ENCODE data around the gene CARS2. TPM values are rescaled to one million over a fixed set of nuclear protein-coding genes. Genes with fewer than 3 reads are reported as not detected.
"Not testable (repeated sequence)": the region's sequence is repeated elsewhere in the genome, so short reads cannot be mapped to it uniquely, and the experiment has no call there.

Gene CARS2
- total RNA-seq, 1 donor from 2014 or later = 41.0 TPM

DNA sequence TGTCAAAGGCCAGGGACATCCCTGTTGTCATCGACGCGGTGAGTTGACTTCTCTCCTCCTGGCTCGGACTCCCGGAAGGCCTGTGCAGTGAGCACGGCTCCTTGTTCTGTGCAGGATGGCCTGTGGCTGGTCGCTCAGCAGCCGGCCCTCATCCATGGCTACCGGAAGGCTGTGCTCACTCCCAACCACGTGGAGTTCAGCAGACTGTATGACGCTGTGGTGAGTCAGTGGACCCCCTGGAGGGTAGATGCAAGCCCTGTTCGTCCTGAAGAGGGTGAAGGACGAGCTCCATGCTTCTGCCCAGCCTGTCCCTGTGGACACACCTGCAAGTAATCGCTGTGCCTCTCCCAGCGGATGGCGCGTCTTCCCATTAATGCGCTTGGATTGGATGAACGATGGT, 71.4 kb downstream of the CARS2 start:
- DNase-seq (ENCODE audit: low spot score in 2 of 2) = no peak
- Histone ChIP-seq H3K27ac (no peak overlapping the region), H3K4me1 (no peaks in the 10 kb centered on the region), H3K4me3 (no peak overlapping the region), H3K9me3 (no peaks in the 10 kb centered on the region), H3K36me3 (peaks cover 59 to 66% of the 10 kb centered on the region in 2 donors), H3K27me3 (no peaks in the 10 kb centered on the region)
- TF ChIP-seq, protein P1, sequence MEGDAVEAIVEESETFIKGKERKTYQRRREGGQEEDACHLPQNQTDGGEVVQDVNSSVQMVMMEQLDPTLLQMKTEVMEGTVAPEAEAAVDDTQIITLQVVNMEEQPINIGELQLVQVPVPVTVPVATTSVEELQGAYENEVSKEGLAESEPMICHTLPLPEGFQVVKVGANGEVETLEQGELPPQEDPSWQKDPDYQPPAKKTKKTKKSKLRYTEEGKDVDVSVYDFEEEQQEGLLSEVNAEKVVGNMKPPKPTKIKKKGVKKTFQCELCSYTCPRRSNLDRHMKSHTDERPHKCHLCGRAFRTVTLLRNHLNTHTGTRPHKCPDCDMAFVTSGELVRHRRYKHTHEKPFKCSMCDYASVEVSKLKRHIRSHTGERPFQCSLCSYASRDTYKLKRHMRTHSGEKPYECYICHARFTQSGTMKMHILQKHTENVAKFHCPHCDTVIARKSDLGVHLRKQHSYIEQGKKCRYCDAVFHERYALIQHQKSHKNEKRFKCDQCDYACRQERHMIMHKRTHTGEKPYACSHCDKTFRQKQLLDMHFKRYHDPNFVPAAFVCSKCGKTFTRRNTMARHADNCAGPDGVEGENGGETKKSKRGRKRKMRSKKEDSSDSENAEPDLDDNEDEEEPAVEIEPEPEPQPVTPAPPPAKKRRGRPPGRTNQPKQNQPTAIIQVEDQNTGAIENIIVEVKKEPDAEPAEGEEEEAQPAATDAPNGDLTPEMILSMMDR (IDR thresholded peaks at IDR 0.05) = no peak
- intact Hi-C loops (cut with DNase I) = no loop called here

DNA sequence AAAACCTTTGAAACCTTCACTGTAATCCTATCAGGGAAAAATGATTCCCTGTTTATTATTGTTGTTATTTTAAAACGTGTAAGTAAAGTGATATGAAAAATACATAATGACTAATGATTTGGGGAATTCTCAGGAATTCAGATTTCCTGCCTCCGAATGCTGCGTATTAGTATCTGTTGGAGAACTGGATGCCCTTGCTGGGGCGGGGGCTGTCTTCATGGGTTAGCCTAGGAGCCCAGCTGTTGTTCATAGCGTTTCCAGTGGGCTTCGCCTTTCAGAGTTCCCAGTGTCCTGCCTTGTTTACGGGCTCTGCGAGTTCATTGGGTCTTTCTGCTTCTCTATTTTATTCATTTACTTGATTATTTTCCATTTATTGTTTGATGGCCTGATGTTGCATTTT, 72.1 kb downstream of the CARS2 start:
- TF ChIP-seq, protein P1 (IDR thresholded peaks at IDR 0.05) = no peak
- peaks cover 60 to 64% of the 10 kb centered on the region in 2 donors for H3K36me3 ChIP-seq
- no peaks in the 10 kb centered on the region for H3K4me1 ChIP-seq
- no peaks in the 10 kb centered on the region for H3K9me3 ChIP-seq
- H3K27me3 ChIP-seq = no peaks in the 10 kb centered on the region
- H3K27ac ChIP-seq = no peak overlapping the region
- no peak for DNase-seq (ENCODE audit: low spot score in 2 of 2)
- H3K4me3 ChIP-seq = no peak overlapping the region
- intact Hi-C loops (cut with DNase I) = no loop called here

DNA sequence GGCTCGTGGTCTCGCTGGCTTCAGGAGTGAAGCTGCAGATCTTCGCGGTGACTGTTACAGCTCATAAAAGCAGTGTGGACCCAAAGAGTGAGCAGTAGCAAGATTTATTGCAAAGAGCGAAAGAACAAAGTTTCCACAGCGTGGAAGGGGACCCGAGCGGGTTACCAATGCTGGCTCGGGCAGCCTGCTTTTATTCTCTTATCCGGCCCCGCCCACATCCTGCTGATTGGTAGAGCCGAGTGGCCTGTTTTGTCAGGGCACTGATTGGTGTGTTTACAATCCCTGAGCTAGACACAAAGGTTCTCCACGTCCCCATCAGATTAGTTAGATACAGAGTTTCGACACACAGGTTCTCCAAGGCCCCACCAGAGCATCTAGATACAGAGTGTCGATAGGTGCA, 73.7 kb downstream of the CARS2 start:
- DNase-seq (ENCODE audit: low spot score in 2 of 2) = peak in 1 of 2 donors; percentile 18
- H3K27me3 ChIP-seq; intact Hi-C loops (cut with DNase I); H3K9me3 ChIP-seq; H3K4me3 ChIP-seq; H3K4me1 ChIP-seq; H3K27ac ChIP-seq: not testable (repeated sequence)
- H3K36me3 ChIP-seq = peaks cover 49 to 63% of the 10 kb centered on the region in 2 donors

DNA sequence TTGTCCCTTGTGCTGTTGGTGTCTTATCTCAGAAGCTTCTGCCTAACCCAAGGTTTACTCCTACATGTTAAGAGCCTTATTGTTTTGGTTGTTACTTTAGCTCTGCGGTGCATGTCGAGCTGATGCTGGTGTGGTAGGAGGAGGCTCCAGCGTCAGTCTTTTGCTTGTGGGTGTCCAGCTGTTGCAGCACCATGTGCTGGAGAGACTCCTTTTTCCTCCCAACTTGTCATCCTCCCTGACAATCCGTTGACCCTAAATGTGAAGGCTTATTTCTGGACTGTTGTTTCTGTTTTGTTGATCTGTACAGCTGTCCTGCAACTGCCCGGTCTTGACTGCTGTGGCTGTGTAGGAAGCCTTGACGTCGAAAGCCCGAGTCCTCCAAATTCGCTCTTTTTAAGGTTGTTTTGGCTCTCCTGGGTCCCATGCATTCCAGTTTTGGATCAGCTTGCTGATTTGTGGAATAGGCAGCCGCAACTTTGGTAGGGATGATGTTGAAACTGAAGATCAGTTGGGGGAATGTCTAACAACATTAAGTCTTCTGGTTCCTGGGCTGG, 75.3 kb downstream of the CARS2 start:
- Histone ChIP-seq H3K9me3 (no peaks in the 10 kb centered on the region), H3K36me3 (peaks cover 34 to 53% of the 10 kb centered on the region in 2 donors), H3K4me1 (no peaks in the 10 kb centered on the region), H3K27me3 (no peaks in the 10 kb centered on the region), H3K27ac (no peak overlapping the region), H3K4me3 (no peak overlapping the region)
- DNase-seq (ENCODE audit: low spot score in 2 of 2) = peak in 1 of 2 donors; percentile 30
- intact Hi-C loops (cut with DNase I) = no loop called here
- TF ChIP-seq, protein P1 (IDR thresholded peaks at IDR 0.05) = no peak

DNA sequence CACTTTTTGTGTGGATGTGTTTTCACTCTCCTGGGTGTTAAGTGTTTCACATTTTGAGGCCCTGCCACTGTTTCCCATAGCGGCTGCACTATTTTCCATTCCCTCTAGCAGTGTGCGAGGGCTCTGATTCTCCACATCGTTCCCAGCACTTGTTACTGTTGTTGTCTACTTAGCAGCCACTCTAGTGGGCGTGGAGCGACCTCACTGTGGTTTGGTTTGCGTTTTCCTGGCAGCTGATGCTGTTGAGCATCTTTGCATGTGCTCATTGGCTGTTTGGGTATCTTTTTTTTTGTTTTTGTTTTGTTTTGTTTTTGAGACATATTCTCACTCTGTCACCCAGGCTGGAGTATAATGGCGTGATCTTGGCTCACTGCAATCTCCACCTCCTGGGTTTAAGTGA, 76.2 kb downstream of the CARS2 start:
- intact Hi-C loops (cut with DNase I) = no loop called here
- Histone ChIP-seq H3K27me3 (no peaks in the 10 kb centered on the region), H3K27ac (no peak overlapping the region), H3K4me1 (no peaks in the 10 kb centered on the region), H3K4me3 (no peak overlapping the region), H3K9me3 (no peaks in the 10 kb centered on the region), H3K36me3 (peaks cover 34 to 53% of the 10 kb centered on the region in 2 donors)
- TF ChIP-seq, protein P1 (IDR thresholded peaks at IDR 0.05) = no peak
- peak in 1 of 2 donors; percentile 35 for DNase-seq (ENCODE audit: low spot score in 2 of 2)

DNA sequence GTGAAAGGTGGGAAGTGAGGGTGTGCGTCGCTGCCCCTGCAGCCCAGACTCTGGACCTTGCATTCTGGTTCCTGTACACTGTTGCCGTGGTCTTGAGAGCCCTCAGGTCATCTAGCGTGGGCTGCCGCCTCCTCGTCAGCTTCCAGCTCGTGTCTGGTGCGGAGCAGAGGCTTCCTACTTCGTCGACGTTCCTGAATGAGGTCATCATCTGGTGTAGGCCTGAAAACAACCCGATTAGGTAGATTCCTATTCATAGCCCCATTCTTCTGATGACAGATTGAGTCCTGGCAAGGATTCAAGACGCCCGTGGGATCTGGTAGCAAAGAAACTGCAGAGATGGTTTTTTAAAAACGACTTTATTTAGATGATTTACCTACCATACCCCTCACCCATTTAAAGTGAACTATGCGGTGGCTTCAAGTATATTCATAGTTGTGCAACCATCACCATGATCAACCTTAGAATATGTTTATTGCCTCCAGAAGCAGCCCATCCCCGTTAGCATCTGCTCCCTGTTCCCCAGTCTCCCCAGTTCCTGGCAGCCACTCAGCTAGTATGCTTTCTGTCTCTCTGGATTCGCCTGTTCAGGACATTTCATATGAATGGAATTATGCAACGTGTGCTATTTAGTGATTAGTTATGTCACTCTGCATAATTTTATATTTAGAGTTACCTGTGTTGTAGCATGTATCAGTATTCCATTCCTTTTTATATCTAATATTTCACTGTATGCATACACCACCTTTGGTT, 76.8 kb downstream of the CARS2 start:
- TF ChIP-seq, protein P1 (IDR thresholded peaks at IDR 0.05) = no peak
- DNase-seq (ENCODE audit: low spot score in 2 of 2) = no peak

More for the DNA sequence above, 76.8 kb downstream of the CARS2 start:
- peaks cover 33 to 53% of the 10 kb centered on the region in 2 donors for H3K36me3 ChIP-seq
- H3K9me3 ChIP-seq = no peaks in the 10 kb centered on the region
- no peaks in the 10 kb centered on the region for H3K4me1 ChIP-seq
- intact Hi-C loops (cut with DNase I) = no loop called here
- no peak overlapping the region for H3K27ac ChIP-seq
- no peaks in the 10 kb centered on the region for H3K27me3 ChIP-seq
- no peak overlapping the region for H3K4me3 ChIP-seq
